OCI-M2 (cell line): ENCODE measurements around the gene MOGAT3.
"Not testable (repeated sequence)": the region's sequence is repeated elsewhere in the genome, so short reads cannot be mapped to it uniquely, and the experiment has no call there.

Experiments
- DNase-seq: peaks from one replicate; lab custom pipeline; 2025; ENCODE audit not compliant: unreplicated experiment; lab: John Stamatoyannopoulos, UW

MOGAT3 gene

GRCh38 chr7:101205901-101206664 lies 5.2 kb upstream of the MOGAT3 start:
- DNase-seq: no peak

DNA sequence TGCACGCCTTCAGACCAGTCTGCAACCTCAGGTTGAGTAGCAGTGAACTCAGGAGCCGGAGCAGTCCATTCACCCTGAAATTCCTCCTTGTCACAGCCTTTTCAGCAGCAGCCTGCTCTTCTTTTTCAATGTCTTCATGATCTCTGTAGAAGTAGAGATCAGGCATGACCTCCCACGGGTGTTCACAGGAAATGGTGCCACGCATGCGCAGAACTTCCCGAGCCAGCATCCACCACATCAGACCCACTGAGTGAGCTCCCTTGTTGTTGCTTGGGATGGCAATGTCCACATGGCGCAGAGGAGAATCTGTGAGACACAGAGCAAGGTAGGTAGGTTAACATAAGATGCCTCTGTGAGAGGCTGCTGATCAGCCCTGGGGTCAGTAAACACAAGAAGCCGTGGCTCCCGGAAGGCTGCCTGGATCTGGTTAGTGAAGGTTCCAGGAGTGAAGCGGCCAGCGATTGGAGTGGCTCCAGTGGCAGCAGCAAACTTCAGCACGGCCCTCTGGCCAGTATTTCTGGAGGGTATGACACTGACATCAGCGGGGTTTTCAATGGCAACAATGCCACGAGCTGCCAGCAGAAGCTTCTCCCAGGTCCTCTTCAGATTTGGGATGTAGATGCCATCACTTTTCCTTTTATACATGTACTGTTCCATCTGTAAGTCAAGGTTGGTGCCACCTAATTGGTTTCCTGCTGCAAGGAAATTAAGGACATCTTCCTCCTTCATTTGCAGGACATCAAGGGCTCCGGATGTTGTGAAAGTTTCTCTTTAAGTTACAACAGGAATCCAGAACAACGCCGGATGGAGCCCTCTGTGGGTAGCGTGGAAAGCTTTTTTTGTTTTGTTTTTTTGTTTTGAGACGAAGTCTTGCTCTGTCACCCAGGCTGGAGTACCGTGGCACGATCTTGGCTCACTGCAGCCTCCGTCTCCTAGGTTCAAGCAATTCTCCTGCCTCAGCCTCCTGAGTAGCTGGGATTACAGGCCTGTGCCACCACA lies 3.2 kb upstream of the MOGAT3 start:
- not testable (repeated sequence) for DNase-seq

GRCh38 chr7:101202603-101202918 lies 1.7 kb upstream of the MOGAT3 start:
- no peak for DNase-seq

GRCh38 chr7:101201695-101202602 lies 1.1 kb upstream of the MOGAT3 start:
- no peak for DNase-seq

DNA sequence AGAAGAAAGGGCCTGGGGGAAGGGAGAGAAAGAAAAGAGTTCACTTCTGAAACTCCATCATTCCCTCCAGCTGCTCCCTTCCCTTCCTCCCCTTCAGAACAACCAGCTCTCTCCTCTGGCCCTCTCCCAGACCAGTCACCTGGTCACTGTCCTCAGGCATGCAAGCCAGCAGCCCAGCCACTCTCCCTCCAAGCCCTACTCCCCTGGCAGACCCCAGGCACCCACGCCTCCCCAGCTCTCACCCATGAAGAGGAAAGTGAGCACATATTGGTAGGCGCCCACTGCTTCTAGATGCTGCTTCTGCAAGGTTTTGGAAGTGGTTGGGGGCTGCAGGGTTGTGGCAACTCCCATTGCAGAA lies 353 bp downstream of the MOGAT3 start:
- no peak for DNase-seq

- not testable (repeated sequence) for DNase-seq
Observed at GRCh38 chr7:101199522-101199921, 1.3 kb downstream of the MOGAT3 start.

GRCh38 chr7:101198476-101198875 lies 2.4 kb downstream of the MOGAT3 start:
- no peak for DNase-seq

GRCh38 chr7:101197991-101198390 lies 2.8 kb downstream of the MOGAT3 start:
- no peak for DNase-seq

DNA sequence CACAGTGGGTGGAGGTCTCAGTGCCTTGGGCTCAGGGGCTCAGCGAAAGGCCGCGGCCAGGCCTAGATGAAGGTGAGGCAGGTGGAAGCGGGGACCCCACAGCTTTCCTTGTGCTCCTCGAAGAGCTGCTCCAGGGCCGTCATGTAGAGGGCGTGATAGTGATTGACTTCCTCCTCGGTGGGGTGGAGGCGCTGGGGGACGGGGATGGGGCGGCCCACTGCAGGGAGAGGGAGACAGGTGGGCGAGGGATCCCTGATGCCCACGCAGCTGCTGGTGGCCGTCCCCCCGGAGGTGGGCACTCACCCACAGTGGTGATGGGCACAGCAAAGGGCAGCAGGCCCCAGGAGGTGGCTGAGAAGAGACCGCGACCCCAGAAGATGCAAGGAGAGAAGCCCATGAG lies 5.0 kb downstream of the MOGAT3 start:
- DNase-seq: no peak

DNA sequence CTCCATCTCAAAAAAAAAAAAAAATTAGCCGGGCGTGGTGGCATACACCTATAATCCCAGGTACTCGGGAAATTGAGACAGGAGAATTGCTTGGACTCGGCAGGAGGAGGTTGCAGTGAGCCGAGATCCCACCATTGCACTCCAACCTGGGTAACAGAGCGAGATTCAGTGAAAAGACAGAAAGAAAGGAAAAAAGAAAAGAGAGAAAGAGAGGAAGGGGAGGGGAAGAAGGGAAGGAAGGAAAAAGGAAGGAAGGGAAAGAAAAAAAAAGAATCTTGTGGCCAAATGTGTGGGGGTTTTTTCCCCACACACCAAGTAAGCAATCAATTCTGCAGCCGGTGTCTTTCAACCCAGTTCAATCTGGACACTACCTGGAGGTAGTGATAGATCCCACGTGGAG lies 11.7 kb downstream of the MOGAT3 start:
- DNase-seq: no peak

DNA sequence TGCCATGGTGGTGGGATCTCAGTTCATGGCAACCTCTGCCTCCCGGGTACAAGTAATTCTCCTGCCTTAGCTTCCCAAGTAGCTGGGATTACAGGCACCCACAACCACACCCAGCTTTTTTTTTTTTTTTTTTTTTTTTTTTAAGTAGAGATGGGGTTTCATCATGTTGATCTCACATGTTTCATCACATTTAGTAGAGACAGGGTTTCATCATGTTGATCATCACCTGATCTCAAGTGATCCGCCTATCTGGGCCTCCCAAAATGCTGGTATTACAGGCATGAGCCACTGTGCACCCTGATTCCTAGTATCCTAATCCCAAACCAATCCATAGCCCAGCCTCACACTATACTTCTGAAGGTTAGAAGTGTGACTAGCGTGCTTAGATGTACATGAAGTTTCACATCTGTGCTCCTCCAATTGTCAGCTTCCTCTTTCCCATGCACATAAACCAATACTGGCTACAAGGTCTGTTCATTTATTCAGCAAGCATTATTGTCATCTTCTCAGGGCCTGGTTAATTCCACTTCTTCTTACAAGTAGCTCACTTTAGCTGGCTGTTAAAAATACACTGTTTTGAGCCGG lies 13.9 kb downstream of the MOGAT3 start:
- no peak for DNase-seq

DNA sequence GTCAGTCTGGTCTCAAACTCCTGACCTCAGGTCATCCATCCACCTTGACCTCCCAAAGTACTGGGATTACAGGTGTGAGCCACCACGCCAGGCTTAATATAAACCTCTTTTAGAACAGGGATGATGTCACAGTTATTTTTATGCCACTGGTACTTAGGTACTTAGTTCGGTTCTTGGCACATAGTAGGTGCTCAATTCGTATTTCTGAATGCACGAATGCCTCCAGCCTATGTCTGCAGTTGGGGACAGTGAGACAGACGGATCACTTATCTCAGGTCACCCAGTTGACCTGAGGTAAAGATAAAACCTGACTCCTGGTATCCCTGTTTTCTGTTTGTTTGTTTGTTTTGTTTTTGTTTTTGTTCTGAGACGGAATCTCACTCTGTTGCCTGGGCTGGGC lies 14.6 kb downstream of the MOGAT3 start:
- no peak for DNase-seq

DNA sequence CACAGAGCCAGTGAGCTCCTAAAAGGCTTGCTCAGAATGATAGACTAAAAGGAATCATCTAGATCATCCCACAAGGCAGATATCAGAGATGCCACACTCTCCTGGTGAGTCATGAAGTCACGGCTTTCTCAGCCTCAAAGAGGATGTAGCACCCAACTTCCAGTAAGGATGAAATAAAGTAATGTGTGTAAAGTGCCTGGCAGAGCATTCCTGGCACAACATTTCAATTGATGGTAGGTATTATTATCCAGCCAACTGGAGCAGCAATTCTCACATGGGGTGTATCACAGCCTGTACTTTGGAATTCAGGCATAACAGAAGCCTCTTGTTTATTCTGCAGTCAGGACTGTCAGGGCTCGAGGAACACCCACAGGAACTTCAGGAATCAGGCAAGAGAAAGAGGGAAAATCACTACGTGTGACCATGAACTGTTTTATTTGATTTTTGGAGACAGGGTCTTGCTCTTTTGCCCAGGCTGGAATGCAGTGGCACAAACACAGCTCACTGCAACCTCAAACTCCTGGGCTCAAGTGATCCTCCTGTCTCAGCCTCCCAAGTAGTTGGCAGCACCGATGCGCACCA lies 15.5 kb downstream of the MOGAT3 start:
- DNase-seq: no peak

DNA sequence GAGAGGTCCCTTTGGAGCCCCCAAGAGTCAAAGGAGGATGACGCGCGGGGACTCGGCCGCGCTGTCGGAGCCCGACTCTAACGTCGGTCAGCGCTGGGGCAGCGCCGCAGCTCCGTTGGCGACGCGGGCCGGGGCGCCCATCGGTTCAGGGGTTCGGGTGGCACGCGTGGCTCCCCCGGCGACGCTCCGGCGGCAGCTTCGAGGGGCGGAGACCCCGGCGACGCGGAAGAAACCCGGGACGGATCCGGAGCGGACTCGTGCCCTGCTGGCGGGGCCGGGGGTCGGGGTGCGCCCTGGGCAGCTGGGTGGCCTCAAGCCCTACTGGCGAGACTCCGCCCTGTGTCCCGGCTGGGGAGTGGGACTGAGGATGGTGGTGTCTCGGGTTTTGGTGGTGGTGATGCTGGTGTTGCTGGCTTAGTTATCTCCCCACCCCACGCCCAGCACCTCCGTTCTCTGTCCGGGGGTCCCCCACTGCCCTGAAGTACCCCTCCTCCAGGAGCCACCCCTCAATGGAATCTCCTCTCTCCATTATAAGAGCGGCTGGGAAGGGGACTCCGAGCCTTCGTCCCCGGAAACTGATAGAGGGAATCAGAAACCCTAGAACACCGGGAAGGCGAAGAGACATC lies 20.6 kb downstream of the MOGAT3 start, which contains the start of gene NAT16:
NAT16 (minus strand) TSS at position 164 of the 626 bp plus-strand sequence. CDS start 5,486 bp downstream, outside the sequence.
- no peak for DNase-seq

DNA sequence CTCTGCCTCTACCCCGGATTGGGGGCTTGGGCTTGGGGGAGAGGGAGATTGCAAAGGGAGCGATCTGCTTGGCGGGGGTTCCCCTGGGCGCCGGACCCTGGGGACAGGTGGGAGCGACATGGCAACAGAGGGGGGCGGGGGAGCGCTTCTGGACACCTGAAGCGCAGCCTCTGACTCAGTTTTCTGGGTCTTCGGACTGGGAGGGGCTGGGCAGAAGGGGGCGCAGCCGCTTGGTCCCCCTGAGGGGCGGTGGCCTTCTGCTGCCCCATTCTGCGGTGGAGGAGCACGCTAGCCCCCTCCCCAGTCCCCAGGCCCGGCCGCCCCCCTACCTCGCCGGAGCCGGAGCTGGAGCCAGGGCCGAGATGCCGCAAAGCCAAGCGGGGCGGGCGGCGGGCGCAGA lies 21.1 kb downstream of the MOGAT3 start:
- no peak for DNase-seq

GRCh38 chr7:101179117-101179516 lies 21.7 kb downstream of the MOGAT3 start:
- DNase-seq: no peak

- DNase-seq: no peak
Observed at GRCh38 chr7:101177644-101178043, 23.2 kb downstream of the MOGAT3 start.

GRCh38 chr7:101175664-101176063 lies 25.2 kb downstream of the MOGAT3 start:
- no peak for DNase-seq

DNA sequence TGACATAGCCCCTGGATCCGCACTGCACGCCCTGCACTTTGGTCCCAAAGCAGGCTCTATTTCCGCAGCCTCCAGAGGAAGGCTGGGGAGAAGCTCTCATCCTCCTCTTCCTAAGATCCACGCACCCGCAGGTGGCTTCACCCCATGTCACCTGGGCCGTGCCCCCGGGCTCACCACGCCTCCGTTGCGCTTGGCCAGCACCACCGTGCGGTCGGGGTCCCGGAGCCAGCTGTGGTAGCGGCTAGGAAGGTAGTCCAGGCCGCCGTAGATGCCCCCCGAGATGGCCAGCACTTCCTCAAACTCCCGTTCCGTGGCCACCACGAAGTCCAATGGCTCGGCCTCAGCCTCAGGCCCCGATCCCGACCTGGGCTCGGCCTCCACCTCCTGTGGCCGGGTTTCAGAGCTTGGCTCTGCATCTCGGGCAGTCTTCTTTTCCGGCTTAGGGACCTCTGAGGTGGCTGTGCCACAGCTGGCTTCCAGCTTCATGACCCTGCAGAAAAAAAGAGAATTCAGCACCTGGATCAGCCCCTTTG lies 26.4 kb downstream of the MOGAT3 start:
- DNase-seq: no peak
